ENCODE data around the gene PNPLA7. TPM values are rescaled to one million over a fixed set of nuclear protein-coding genes. Genes with fewer than 3 reads are reported as not detected.

Gene PNPLA7
- total RNA-seq, 1 donor from 2014 or later: 3.9 TPM

GRCh38 chr9:137454597-137455358, 95.4 kb downstream of the PNPLA7 start:
- peak overlapping the region; percentile 31 for H3K4me3 Mint-ChIP-seq (ENCODE audit: unreplicated experiment)
- H3K4me1 Mint-ChIP-seq (ENCODE audit: unreplicated experiment): no peaks in the 10 kb centered on the region
- peak; percentile 27 for DNase-seq (ENCODE audit: low spot score)
- no peak overlapping the region for H3K27ac Mint-ChIP-seq (ENCODE audit: unreplicated experiment)
- TF ChIP-seq CTCF (IDR thresholded peaks at IDR 0.05; ENCODE audit: unreplicated experiment): no peak
- H3K36me3 Mint-ChIP-seq (ENCODE audit: low read depth, unreplicated experiment): no peaks in the 10 kb centered on the region
- no peaks in the 10 kb centered on the region for H3K9me3 Mint-ChIP-seq (ENCODE audit: unreplicated experiment)
- H3K27me3 Mint-ChIP-seq (ENCODE audit: unreplicated experiment): peaks cover 3% of the 10 kb centered on the region

GRCh38 chr9:137454145-137454596, 96.0 kb downstream of the PNPLA7 start:
- H3K36me3 Mint-ChIP-seq (ENCODE audit: low read depth, unreplicated experiment): no peaks in the 10 kb centered on the region
- peak overlapping the region; percentile 31 for H3K4me3 Mint-ChIP-seq (ENCODE audit: unreplicated experiment)
- TF ChIP-seq CTCF (IDR thresholded peaks at IDR 0.05; ENCODE audit: unreplicated experiment): no peak
- DNase-seq (ENCODE audit: low spot score): peak; percentile 71
- H3K27ac Mint-ChIP-seq (ENCODE audit: unreplicated experiment): no peak overlapping the region
- no peaks in the 10 kb centered on the region for H3K4me1 Mint-ChIP-seq (ENCODE audit: unreplicated experiment)
- peaks cover 3% of the 10 kb centered on the region for H3K27me3 Mint-ChIP-seq (ENCODE audit: unreplicated experiment)
- no peaks in the 10 kb centered on the region for H3K9me3 Mint-ChIP-seq (ENCODE audit: unreplicated experiment)

GRCh38 chr9:137453643-137454081, 96.5 kb downstream of the PNPLA7 start:
- no peak for TF ChIP-seq CTCF (IDR thresholded peaks at IDR 0.05; ENCODE audit: unreplicated experiment)

GRCh38 chr9:137452761-137453642, 97.2 kb downstream of the PNPLA7 start:
- no peak overlapping the region for H3K4me3 Mint-ChIP-seq (ENCODE audit: unreplicated experiment)
- peak; percentile 15 for DNase-seq (ENCODE audit: low spot score)
- H3K27ac Mint-ChIP-seq (ENCODE audit: unreplicated experiment): no peak overlapping the region
- no peaks in the 10 kb centered on the region for H3K36me3 Mint-ChIP-seq (ENCODE audit: low read depth, unreplicated experiment)
- no peaks in the 10 kb centered on the region for H3K9me3 Mint-ChIP-seq (ENCODE audit: unreplicated experiment)
- no peaks in the 10 kb centered on the region for H3K4me1 Mint-ChIP-seq (ENCODE audit: unreplicated experiment)
- no peak for TF ChIP-seq CTCF (IDR thresholded peaks at IDR 0.05; ENCODE audit: unreplicated experiment)
- H3K27me3 Mint-ChIP-seq (ENCODE audit: unreplicated experiment): peaks cover 3% of the 10 kb centered on the region

More at GRCh38 chr9:137453643-137454081, 96.5 kb downstream of the PNPLA7 start:
- Mint-ChIP-seq H3K27ac (ENCODE audit: unreplicated experiment) (no peak overlapping the region), H3K36me3 (ENCODE audit: low read depth, unreplicated experiment) (no peaks in the 10 kb centered on the region), H3K4me3 (ENCODE audit: unreplicated experiment) (peak overlapping the region; percentile 67), H3K27me3 (ENCODE audit: unreplicated experiment) (peaks cover 3% of the 10 kb centered on the region), H3K4me1 (ENCODE audit: unreplicated experiment) (no peaks in the 10 kb centered on the region), H3K9me3 (ENCODE audit: unreplicated experiment) (no peaks in the 10 kb centered on the region)
- DNase-seq (ENCODE audit: low spot score): peak; percentile 78
